Activated B cell treated with CpG ODN at 0.5 μM for 24 hours (primary cell): ENCODE results near the gene COLEC11. TPM values are rescaled to one million over a fixed set of nuclear protein-coding genes. Genes with fewer than 3 reads are reported as not detected.

Source experiments
- ATAC-seq: fragments of 200-7000 bp; cut with Tn5 transposase; one replicate; pipeline ENCODE4 v1.10.0; 2021; ENCODE audit warnings: low read depth, mild to moderate bottlenecking, moderate library complexity
- CTCF ChIA-PET: fragments of 350-600 bp; sonication (Branson Sonifier 250); formaldehyde crosslinking; loops from one replicate; lab custom pipeline; 2021; ENCODE audit warnings: antibody characterized with exemption; lab: Charles Lee
- POLR2A ChIA-PET: fragments of 350-600 bp; sonication (Branson Sonifier 250); formaldehyde crosslinking; loops from one replicate; lab custom pipeline; 2021; ENCODE audit warnings: antibody characterized with exemption; lab: Charles Lee
- DNase-seq: peaks from one replicate; pipeline ENCODE4 v3.0.0; 2022
- H3K27ac Mint-ChIP-seq: one replicate; pipeline ENCODE4 v1.8.0; 2020; ENCODE audit warnings: mixed read lengths
- H3K27me3 Mint-ChIP-seq: one replicate; pipeline ENCODE4 v1.8.0; 2021; ENCODE audit warnings: mixed read lengths
- H3K36me3 Mint-ChIP-seq: one replicate; pipeline ENCODE4 v1.8.0; 2021; ENCODE audit warnings: low read depth, mixed read lengths
- H3K4me1 Mint-ChIP-seq: one replicate; pipeline ENCODE4 v1.8.0; 2021; ENCODE audit warnings: mixed read lengths
- H3K4me3 Mint-ChIP-seq: one replicate; pipeline ENCODE4 v1.8.0; 2020; ENCODE audit warnings: mild to moderate bottlenecking, mixed read lengths
- H3K9me3 Mint-ChIP-seq: one replicate; pipeline ENCODE4 v1.8.0; 2020; ENCODE audit warnings: mixed read lengths
- intact Hi-C: fragments of 100-400 bp; cut with micrococcal nuclease; formaldehyde crosslinking; loops from one replicate; pipeline ENCODE4 v1.15.1; 2024
- total RNA-seq: library from RNA; stranded (reverse); gene quantifications from 2 replicates; pipeline ENCODE4 v1.2.3, GENCODE V29; 2022
- TF ChIP-seq, protein P1 (sequence below): fragments of 200-600 bp; IDR thresholded peaks from one replicate; pipeline ENCODE4 v1.8.0; 2022; ENCODE audit warnings: antibody characterized with exemption, mild to moderate bottlenecking

COLEC11 gene
- total RNA-seq, 1 donor from 2014 or later = not detected

DNA sequence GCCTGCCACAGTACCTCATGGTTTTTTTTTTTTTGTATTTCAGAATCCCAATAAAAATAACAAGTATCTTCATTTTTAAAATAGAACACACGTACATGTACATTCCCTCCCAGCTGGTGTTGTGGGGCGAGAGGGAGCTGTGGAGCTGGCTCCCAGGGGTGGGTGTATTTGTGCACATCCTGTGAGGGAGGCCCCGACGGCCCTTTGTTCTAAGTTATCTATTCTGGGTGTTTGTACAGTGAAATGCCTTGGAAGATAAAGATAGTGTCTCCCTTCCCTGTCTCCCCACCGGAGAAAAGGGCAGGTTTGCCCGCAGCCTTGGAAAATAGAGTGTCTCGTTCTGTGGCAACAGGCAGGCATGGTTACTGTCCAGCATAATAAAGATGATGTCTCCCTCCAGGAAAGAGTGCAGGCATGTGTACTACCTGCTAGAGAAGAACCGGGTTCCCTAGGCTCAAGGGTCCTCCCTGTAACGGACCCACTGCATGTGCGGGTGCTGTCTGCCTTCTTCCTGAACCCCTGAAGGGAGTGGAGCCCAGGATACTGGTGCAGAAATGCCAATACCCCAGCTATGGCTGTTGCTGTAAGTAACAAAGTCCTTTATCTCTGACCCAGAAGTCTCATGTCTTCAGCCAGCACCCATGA, 51.0 kb downstream of the COLEC11 start:
- TF ChIP-seq, protein P1, sequence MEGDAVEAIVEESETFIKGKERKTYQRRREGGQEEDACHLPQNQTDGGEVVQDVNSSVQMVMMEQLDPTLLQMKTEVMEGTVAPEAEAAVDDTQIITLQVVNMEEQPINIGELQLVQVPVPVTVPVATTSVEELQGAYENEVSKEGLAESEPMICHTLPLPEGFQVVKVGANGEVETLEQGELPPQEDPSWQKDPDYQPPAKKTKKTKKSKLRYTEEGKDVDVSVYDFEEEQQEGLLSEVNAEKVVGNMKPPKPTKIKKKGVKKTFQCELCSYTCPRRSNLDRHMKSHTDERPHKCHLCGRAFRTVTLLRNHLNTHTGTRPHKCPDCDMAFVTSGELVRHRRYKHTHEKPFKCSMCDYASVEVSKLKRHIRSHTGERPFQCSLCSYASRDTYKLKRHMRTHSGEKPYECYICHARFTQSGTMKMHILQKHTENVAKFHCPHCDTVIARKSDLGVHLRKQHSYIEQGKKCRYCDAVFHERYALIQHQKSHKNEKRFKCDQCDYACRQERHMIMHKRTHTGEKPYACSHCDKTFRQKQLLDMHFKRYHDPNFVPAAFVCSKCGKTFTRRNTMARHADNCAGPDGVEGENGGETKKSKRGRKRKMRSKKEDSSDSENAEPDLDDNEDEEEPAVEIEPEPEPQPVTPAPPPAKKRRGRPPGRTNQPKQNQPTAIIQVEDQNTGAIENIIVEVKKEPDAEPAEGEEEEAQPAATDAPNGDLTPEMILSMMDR = no peak
- Mint-ChIP-seq H3K36me3 (no peaks in the 10 kb centered on the region), H3K9me3 (no peaks in the 10 kb centered on the region), H3K4me3 (no peak overlapping the region), H3K27me3 (no peaks in the 10 kb centered on the region), H3K4me1 (peaks cover 3% of the 10 kb centered on the region), H3K27ac (no peak overlapping the region)
- DNase-seq (no peak), ATAC-seq (no peak)
- intact Hi-C loops = no loop called here
- ChIA-PET POLR2A (no interaction called here), CTCF (no interaction called here)

DNA sequence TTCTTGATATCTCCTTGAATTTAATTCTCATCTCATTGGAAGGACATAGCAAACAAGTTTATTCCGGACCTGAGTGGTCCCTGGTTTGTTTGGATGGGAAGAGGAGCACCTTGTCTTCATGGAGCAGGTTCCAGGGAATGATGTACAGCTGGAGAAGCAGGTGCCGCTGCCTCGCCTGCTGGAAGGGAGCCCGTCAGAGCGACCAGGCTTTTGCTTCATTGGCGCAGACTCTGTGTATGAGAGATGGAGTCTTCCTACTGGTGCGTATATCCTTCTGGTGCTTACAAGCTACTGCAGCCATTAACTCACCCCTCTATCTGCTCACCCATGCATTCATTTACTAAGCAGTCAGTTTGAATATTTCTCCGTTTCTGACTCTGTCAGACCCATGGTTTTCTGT, 51.5 kb downstream of the COLEC11 start:
- ChIA-PET CTCF (no interaction called here), POLR2A (no interaction called here)
- ATAC-seq (no peak), DNase-seq (no peak)
- peaks cover 7% of the 10 kb centered on the region for H3K4me1 Mint-ChIP-seq
- H3K9me3 Mint-ChIP-seq = no peaks in the 10 kb centered on the region
- no peaks in the 10 kb centered on the region for H3K27me3 Mint-ChIP-seq
- no peak overlapping the region for H3K27ac Mint-ChIP-seq
- intact Hi-C loops = no loop called here
- no peak overlapping the region for H3K4me3 Mint-ChIP-seq
- H3K36me3 Mint-ChIP-seq = no peaks in the 10 kb centered on the region
- TF ChIP-seq, protein P1 = no peak

DNA sequence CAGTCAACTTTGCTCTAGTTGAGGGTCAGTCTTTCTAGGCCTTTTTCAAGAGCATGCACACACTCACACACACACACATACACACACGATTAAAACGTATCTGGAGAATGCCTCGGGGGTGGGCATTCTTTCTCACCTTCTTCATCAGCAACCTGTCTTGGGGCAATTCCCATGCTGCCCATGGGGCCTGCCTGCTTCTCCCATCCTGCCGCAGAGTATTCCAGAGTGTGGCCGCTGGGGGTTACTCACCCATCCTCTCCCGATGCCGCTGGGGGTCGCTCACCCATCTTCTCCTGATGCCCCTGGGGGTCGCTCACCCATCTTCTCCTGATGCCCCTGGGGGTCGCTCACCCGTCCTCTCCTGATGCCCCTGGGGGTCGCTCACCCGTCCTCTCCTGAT, 52.3 kb downstream of the COLEC11 start:
- H3K36me3 Mint-ChIP-seq = no peaks in the 10 kb centered on the region
- H3K4me3 Mint-ChIP-seq = no peak overlapping the region
- H3K4me1 Mint-ChIP-seq = peaks cover 14% of the 10 kb centered on the region
- H3K27ac Mint-ChIP-seq = no peak overlapping the region
- H3K9me3 Mint-ChIP-seq = no peaks in the 10 kb centered on the region
- ChIA-PET CTCF (no interaction called here), POLR2A (no interaction called here)
- no peak for ATAC-seq
- H3K27me3 Mint-ChIP-seq = no peaks in the 10 kb centered on the region
- TF ChIP-seq, protein P1 = no peak
- DNase-seq = no peak
- intact Hi-C loops = no loop called here

DNA sequence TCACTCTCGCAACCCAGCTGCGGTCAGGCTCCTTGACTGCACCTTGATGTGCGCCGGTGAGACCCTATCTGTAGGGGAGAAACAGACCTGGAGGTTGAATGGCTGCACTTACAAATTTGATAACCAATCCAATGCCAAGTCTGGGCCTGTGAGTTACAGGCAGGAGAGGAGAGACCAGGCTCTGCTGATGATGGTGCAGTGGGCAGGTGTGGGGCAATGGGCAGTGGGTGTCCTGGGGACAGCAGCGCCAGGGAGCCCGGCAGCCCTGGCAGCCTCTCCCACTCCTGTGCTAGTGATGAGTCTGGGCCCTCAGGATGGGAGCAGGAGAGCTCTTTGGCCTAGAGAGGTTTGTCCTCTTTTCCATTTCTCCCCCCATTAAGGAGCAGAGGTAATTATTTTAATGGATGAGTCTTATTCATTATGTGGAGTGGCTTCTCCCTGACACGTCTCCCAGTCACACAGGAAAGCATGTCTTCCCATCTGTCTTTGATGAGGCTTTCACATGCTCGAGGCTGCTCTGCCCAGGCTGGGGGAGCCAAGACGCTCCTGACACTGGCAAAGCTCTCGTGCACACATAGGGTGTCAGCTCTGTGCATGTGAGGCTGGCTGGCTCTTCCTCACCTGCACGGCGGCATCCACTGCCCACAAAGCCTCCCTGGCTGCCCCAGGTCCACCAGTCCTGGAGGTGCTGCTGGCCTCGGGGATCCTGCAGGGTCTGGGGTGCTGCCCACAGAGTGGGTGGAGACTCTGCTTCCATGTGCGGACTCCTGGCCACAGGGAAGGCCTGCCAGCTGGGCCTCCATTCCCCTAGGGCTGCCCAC, 53.1 kb downstream of the COLEC11 start:
- POLR2A ChIA-PET = no interaction called here
- ATAC-seq = no peak
- Mint-ChIP-seq H3K9me3 (no peaks in the 10 kb centered on the region), H3K27me3 (no peaks in the 10 kb centered on the region), H3K27ac (no peak overlapping the region), H3K36me3 (no peaks in the 10 kb centered on the region), H3K4me3 (no peak overlapping the region), H3K4me1 (peaks cover 16% of the 10 kb centered on the region)
- DNase-seq = no peak
- CTCF ChIA-PET = no interaction called here
- intact Hi-C loops = no loop called here
- TF ChIP-seq, protein P1 = no peak

DNA sequence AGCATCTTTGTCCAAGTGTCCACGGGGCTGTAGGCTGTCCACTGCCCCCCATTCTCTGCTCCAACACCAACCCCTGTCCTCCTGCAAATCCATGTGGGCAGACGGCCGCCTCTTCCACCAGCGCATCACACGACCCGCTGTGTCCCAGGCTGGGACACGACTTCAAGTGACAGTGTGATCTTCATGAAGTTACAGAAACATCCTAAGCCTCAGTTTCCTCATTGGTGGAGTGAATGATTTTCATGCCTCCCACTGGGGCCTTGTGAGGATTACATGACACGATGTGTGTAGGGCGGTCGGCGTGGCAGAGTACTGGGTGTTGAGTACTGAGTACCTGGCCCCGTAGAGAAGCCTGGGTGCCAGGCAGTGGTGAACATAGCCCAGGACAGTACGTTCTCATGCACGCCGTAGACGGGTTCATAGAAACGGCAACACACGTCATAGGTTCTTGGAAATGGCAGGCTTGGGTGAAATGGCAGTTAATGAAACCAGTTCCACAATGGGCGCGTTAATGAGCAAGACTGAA, 53.8 kb downstream of the COLEC11 start:
- TF ChIP-seq, protein P1 = no peak
- ATAC-seq (no peak), DNase-seq (no peak)
- Mint-ChIP-seq H3K4me1 (peaks cover 16% of the 10 kb centered on the region), H3K4me3 (no peak overlapping the region), H3K9me3 (no peaks in the 10 kb centered on the region), H3K27ac (no peak overlapping the region), H3K36me3 (no peaks in the 10 kb centered on the region), H3K27me3 (no peaks in the 10 kb centered on the region)
- intact Hi-C loops = no loop called here
- CTCF ChIA-PET = interaction anchor here (6.1 kb wide), 1 partner anchor 224 kb away, joined by 52 read pairs; no protein-coding TSS in a partner anchor
- POLR2A ChIA-PET = no interaction called here
